G401.6 (cell line): ENCODE measurements around the gene TPMT.
"Not testable (repeated sequence)": the region's sequence is repeated elsewhere in the genome, so short reads cannot be mapped to it uniquely, and the experiment has no call there.

Experiments used
- FAIRE-seq: peaks from 2 replicates; lab custom pipeline; 2012; peaks lifted over from hg19 to GRCh38; lab: Jason Lieb, UNC

The TPMT gene

DNA sequence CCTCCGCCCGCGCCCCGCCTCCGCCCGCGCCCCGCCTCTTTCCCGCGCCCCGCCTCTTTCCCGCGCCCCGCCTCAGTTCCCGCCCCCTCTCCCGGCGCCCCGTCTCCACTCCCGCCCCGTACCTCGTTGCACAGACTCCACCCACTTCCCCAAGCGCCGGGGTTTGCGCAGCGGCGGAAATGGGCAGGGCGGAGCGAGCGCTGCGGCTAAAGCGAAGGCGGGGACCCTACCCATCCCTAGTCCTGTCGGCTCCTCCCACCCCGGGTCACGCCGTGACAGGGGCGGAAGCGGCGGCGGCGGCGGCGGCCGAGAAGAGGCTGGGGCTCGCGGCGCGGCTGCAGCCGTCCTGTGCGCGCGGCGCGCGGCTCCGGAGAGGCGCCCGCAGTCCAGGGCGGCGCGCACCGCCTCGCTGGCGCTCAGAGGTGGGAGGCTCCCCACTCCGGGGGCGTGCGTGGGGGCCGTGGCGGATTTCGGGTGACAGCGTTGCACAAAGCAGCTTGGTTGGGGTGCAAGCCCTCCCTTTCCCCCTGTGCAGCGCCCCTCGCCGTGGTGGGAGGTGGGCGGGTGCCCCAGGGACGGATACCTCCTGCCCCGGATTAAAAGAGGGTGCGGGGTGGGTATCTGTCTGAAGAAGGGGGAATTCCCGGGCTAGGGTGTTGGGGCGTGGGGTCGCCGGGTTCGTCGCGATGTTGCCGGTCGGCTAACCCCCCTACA lies 430 bp upstream of the TPMT start, which contains the start of gene KDM1B:
Gene KDM1B, plus strand, starts transcription at position 273 of the 714 bp plus-strand sequence. CDS start 4,474 bp downstream, outside the sequence.
- peak; percentile 60 for FAIRE-seq

DNA sequence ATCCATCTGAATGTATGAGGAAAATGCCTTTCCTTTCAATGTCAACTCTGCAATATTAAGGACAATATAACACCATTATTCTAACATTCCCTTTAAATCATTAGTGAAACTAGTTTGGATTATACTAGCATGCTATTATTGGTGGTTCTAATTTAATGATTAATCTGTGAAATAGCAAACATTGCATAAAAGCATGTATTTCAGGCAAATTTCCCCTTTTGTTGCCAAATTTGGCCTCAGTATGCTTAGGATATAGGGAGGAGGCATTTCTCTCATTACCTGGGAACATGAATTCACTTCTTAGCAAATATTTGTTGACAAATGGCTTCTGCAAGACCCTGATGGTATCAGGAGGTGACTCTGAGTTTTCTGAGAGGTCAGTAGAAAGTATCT lies 1.6 kb downstream of the TPMT start:
- FAIRE-seq = no peak

DNA sequence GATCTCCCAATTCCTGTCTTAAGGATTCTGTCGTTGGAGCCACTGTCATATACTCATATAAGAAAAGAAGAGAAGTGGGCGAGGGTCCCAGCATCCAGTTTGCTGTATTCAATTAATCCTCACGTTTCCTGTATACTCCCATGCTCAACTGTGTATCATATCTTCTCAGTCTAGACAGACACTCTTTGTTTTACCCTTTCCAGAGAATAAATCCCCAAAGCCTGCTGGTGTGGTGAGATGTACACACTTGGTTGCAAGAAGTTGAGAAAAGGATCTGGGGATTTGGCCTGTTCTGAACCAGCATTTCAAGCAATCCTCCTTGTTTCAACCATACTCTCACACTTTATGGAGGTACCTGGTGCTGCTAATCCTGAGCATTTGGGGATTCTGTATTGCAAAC lies 3.1 kb downstream of the TPMT start:
- no peak for FAIRE-seq

DNA sequence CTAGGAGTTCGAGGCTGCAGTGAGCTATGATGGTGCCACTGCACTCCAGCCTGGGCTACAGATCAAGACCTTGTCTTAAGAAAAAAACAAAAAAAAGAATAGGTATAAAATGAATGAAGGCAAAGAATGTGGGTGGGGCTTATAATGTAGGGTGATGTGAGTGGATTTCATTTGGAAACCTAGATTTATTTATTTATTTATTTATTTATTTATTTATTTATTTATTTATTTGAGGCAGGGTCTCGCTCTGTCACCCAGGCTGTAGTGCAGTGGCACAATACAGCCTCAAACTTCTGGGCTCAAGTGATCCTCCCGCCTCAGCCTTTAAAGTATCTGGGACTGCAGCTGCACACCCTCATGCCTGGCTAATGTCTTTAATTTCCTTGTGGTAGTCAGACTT lies 3.5 kb downstream of the TPMT start:
- FAIRE-seq = not testable (repeated sequence)

- FAIRE-seq = no peak
Measured at GRCh38 chr6:18148304-18149025, 6.4 kb downstream of the TPMT start.

DNA sequence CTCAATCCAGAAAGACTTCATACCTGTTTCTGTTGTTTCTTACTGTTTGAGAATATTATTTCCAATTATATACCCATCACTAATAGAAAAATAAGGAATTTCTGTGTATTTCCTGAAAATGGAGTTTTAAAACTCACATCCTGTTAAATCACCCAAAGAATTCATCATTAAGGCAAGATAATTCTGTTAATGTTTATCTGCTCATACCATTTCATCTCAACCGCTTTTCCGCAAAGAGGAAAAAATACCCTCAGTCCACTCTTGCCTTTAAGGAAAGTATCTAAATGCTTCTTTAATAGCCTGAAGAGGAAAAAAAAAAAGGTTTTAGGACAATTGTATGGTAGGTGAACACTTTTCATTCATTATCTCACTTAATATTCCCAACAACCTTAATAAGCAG lies 7.3 kb downstream of the TPMT start:
- FAIRE-seq = no peak

GRCh38 chr6:18147160-18147559 lies 7.7 kb downstream of the TPMT start:
- no peak for FAIRE-seq

DNA sequence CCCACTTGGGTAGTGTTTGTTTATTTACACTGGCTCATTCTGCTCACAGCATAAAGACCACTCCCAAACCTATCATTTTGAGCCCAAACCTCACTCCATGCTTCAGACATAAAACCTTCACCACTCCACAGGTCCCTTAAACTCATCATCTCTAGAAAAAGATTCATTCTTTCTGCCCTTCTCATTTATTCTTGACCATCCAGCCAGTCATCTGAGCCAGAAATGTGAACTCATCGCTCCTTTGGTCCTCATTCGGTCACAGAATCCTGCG lies 12.4 kb downstream of the TPMT start:
- no peak for FAIRE-seq

DNA sequence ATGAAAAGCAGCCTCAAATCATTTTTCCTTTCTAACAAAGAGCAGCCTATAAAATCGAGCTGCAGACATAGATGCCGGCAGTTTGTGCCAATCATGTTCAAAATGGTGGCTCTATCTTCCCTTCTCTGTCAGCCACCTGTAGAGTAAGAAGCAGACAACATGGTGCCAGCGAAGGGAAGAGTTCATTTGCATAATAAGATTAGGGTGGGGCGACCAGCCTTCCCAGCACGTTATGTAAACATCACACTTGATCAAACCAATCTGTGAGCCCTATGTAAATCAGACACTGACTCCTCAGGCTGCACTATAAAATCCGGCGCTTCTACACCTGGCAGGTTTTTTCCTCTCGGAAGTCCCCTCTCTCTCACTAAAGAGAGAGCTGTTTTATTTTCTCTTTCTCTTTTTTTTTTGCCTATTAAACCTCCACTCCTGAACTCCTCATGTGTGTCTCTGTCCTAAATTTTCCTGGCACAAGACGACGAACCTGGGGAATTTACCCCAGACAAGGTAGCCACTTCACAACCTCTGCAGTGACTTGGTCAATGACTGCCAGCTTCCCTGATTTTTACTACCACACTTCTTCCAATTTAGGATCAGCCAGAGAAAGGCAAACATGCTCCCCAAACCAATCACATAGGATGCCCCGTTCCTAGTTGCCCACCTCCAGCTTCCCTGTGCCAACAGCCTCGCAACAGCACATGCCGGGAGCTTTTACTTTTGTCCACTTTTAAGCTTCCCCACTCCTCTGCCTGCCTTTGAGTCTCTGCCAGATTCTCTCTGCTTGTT lies 12.9 kb downstream of the TPMT start:
- FAIRE-seq = no peak

DNA sequence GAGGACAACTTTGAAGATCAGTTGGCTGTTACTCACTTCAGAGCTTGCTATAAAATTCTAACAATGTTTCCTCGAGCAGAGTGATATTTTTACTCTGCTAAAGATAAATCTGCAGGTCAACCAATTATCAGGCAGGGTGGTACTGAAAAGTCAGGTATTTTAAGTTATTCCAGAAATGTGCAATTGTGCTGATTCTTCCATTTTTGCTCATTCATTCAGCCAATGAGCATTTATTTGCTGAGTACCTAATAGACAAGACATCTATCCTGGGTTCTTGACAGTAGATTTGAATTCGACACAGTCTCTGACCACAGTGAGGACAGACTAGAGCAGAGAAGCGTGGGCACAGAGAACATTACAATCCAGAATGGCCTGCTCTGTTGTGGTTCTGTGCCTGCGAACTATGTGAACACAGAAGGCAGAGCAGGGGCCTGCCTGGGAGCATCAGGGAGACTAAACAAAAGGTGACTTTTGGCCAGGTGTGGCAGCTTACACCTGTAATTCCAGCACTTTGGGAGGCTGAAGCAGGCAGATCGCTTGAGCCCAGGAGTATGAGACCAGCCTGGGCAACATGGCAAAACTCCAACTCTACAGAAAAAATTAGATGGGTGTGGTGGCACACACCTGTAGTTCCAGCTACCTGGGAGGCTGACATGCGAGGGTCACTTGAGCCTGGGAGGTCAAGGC lies 14.8 kb downstream of the TPMT start:
- no peak for FAIRE-seq

DNA sequence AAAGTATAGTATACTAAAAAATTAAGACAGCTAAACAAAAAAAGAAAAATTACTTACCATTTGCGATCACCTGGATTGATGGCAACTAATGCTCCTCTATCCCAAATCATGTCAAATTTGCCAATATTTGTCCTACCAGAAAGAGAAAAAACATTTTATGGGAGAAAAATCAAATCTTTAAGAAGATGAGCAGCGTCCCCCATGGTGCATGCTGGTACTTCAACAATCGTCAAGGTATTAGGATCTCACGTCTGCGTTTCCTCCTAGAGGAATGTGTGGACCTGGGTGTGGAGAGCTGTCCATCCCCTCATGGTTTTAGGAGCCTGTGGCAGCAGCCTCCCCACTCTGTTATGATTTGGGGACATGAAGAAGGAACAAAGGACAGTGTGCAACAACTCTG lies 16.0 kb downstream of the TPMT start:
- FAIRE-seq = no peak

- no peak for FAIRE-seq
Measured at GRCh38 chr6:18136260-18136659, 18.6 kb downstream of the TPMT start.

- FAIRE-seq = no peak
Measured at GRCh38 chr6:18135171-18135570, 19.7 kb downstream of the TPMT start.

- FAIRE-seq = no peak
Measured at GRCh38 chr6:18132346-18132745, 22.5 kb downstream of the TPMT start.

GRCh38 chr6:18126121-18126520 lies 28.8 kb downstream of the TPMT start:
- no peak for FAIRE-seq

- no peak for FAIRE-seq
Measured at GRCh38 chr6:18122128-18123093, 32.5 kb downstream of the TPMT start, which contains the start of gene NHLRC1. TSS of gene NHLRC1 (minus strand) at chr6:18122677. CDS start at chr6:18122606, 71 bp downstream.

- FAIRE-seq = no peak
Measured at GRCh38 chr6:18121580-18122127, 33.2 kb downstream of the TPMT start.

DNA sequence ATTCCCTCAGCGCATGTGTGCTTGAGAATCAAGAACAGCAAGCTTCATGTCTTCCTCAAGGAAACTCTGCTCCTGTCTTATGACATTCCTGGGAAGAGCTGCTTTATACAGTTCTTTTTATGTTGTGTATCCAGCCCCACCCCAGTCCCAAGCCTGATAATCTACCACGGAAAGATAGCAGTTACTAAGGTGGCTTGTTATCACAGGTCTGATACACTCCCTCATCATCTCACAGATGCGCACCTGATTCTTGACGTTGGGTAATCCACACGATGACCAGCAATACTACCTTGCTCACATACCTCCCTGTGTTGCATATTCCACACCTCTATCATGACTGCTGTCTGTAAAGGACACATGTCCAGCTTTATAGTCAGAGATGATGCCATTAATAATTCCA lies 35.6 kb downstream of the TPMT start:
- FAIRE-seq = no peak

- no peak for FAIRE-seq
Measured at GRCh38 chr6:18118330-18118729, 36.5 kb downstream of the TPMT start.

- no peak for FAIRE-seq
Measured at GRCh38 chr6:18117136-18117535, 37.7 kb downstream of the TPMT start.

GRCh38 chr6:18115356-18115755 lies 39.5 kb downstream of the TPMT start:
- FAIRE-seq = no peak
